ENCODE data around the gene RNFT2.

GRCh38 chr12:116835484-116835883 is 97.4 kb downstream of the RNFT2 start:
- no peak for TF ChIP-seq POLR2AphosphoS5 (IDR thresholded peaks at IDR 0.05)
- no peak for TF ChIP-seq POLR2A (IDR thresholded peaks at IDR 0.05)

All from gastroesophageal sphincter (tissue), 2 donors.